Measurements from ENCODE around the gene ST6GALNAC1. TPM values are rescaled to one million over a fixed set of nuclear protein-coding genes. Genes with fewer than 3 reads are reported as not detected.

The ST6GALNAC1 gene
- total and polyA plus RNA-seq, 2 of the 8 experiments (the other 6 are each of a cell fraction or from before 2014, with no cell fraction given): not detected

GRCh38 chr17:76612977-76613851 lies 30.3 kb downstream of the ST6GALNAC1 start (continued):
- TF ChIP-seq ATF3 (IDR thresholded peaks at IDR 0.05; ENCODE audit: insufficient read depth, low read depth, low read length) (no peak), FOSL1 (IDR thresholded peaks at IDR 0.05; ENCODE audit: insufficient read depth, low read depth, low read length) (no peak), SP2 (IDR thresholded peaks at IDR 0.05; ENCODE audit: low read length) (peak; percentile 30)
